ENCODE data around the gene KRT40. TPM values are rescaled to one million over a fixed set of nuclear protein-coding genes. Genes with fewer than 3 reads are reported as not detected.

KRT40 gene
- total and polyA plus RNA-seq, 2 of the 4 experiments (the other 2 are of a cell fraction) = not detected

GRCh38 chr17:40986920-40987319 lies 2.8 kb upstream of the KRT40 start:
- ChIA-PET POLR2A (ENCODE audit: unreplicated experiment) (no interaction called here), CTCF (no interaction called here)
- ATAC-seq (ENCODE audit: low read depth) (no peak), DNase-seq (no peak)
- Histone ChIP-seq H3K56ac (ENCODE audit: extremely low read depth, insufficient read depth, low read length) (no peak overlapping the region), H3K79me1 (ENCODE audit: low read depth in 1 of 2, low read length in 2 of 2) (no peaks in the 10 kb centered on the region), H3K18ac (ENCODE audit: low read depth, low read length) (no peak overlapping the region), H2AK9ac (replicated peaks; ENCODE audit: low read depth, low read length, poor library complexity) (no peak overlapping the region), H3K9ac (ENCODE audit: low read depth, low read length) (no peak overlapping the region), H3K4ac (ENCODE audit: low read depth, low read length) (no peak overlapping the region), H3K9me3 (ENCODE audit: control insufficient read depth, insufficient read depth, low read length) (no peaks in the 10 kb centered on the region), H3K36me3 (ENCODE audit: control insufficient read depth, insufficient read depth, low read length) (no peaks in the 10 kb centered on the region), H3K4me1 (ENCODE audit: control insufficient read depth, insufficient read depth, low read length) (no peaks in the 10 kb centered on the region), H2BK20ac (ENCODE audit: low read depth, low read length) (no peak overlapping the region), H3K27me3 (ENCODE audit: control insufficient read depth, insufficient read depth, low read length) (no peaks in the 10 kb centered on the region), H3K9me1 (ENCODE audit: insufficient read depth, low read length) (no peaks in the 10 kb centered on the region), H2AFZ (replicated peaks; ENCODE audit: low read length, poor library complexity) (peak overlapping the region; percentile 44), H4K20me1 (ENCODE audit: insufficient read depth, low read length) (no peaks in the 10 kb centered on the region), H4K5ac (ENCODE audit: low read depth, low read length) (no peak overlapping the region), H3K23ac (ENCODE audit: low read depth, low read length) (no peak overlapping the region), H3K4me2 (ENCODE audit: low read depth, low read length) (no peak overlapping the region), H4K8ac (ENCODE audit: low read depth in 2 of 2, low read length in 2 of 2) (no peak overlapping the region), H4K91ac (ENCODE audit: insufficient read depth, low read depth, low read length) (no peak overlapping the region), H2BK15ac (ENCODE audit: low read depth, low read length) (no peak overlapping the region; the same call in 2 of the 3 replicates), H2AK5ac (ENCODE audit: low read depth, low read length) (no peak overlapping the region), H3K4me3 (ENCODE audit: insufficient read depth, low read depth, low read length) (no peak overlapping the region), H3K27ac (ENCODE audit: insufficient read depth, low read length) (no peak overlapping the region), H3K14ac (replicated peaks; ENCODE audit: low read depth, low read length) (no peak overlapping the region; the same call in 1 of the 2 replicates), H2BK5ac (ENCODE audit: low read depth, low read length, poor library complexity, severe bottlenecking) (no peak overlapping the region), H2BK120ac (ENCODE audit: low read depth, low read length) (no peak overlapping the region)
- intact Hi-C loops (cut with micrococcal nuclease) (no loop called here), in situ Hi-C loops (cut with MboI; ENCODE audit: low sequenced_read_pairs) (no loop called here), dilution Hi-C loops (cut with HindIII; ENCODE audit: low sequenced_read_pairs, unreplicated experiment) (no loop called here)
- 58% methylated on average over 4 of the region's 8 CpGs; no CpG with 5 or more reads in 1 of the 2 experiments for WGBS, 2 experiments (ENCODE audit: extremely low coverage in 2 of 2, insufficient read length in 1 of 2)
- BruUV-seq (replicated peaks) = no TSS peak
- TF ChIP-seq MXI1 (IDR thresholded peaks at IDR 0.05; ENCODE audit: borderline replicate concordance, low read depth, low read length) (no peak), FOS (IDR thresholded peaks at IDR 0.05; ENCODE audit: low read depth, low read length) (no peak), RAD21 (IDR thresholded peaks at IDR 0.05; ENCODE audit: low read length) (no peak), NFE2L2 (IDR thresholded peaks at IDR 0.05; ENCODE audit: low read depth, low read length) (no peak), RCOR1 (IDR thresholded peaks at IDR 0.05; ENCODE audit: insufficient replicate concordance, low read length) (no peak), USF2 (IDR thresholded peaks at IDR 0.05; ENCODE audit: low read depth, low read length) (no peak), BHLHE40 (IDR thresholded peaks at IDR 0.05; ENCODE audit: low read depth, low read length) (no peak), CEBPB (IDR thresholded peaks at IDR 0.05; ENCODE audit: low read depth, low read length) (no peak), SMC3 (IDR thresholded peaks at IDR 0.05; ENCODE audit: low read depth, low read length) (no peak), CTCF (conservative IDR thresholded peaks at IDR 0.05; ENCODE audit: low read depth, low read length) (no peak), CHD1 (IDR thresholded peaks at IDR 0.05; ENCODE audit: low read depth, low read length) (no peak), RFX5 (IDR thresholded peaks at IDR 0.05; ENCODE audit: low read depth, low read length) (no peak), POLR2A (IDR thresholded peaks at IDR 0.05; ENCODE audit: low read depth, low read length) (no peak), MAZ (IDR thresholded peaks at IDR 0.05; ENCODE audit: borderline replicate concordance, low read depth, low read length) (no peak), ELK1 (IDR thresholded peaks at IDR 0.05; ENCODE audit: borderline replicate concordance, low read depth, low read length) (no peak)

Data from IMR-90 (cell line).